Posterior cingulate gyrus (tissue), 11 donors: ENCODE data around the gene WDR20.
A peak's percentile ranks its signal among the peaks of the same experiment; 100 is the strongest.

ENCODE experiments used
- DNase-seq, 10 donors: peaks; one replicate each; pipeline versions ENCODE4 v3.0.0 to v3.0.0-alpha.2; 2020 to 2021; ENCODE audit warnings: mixed read lengths in 3 of 10
- intact Hi-C: fragments of 100-400 bp; cut with DNase I; formaldehyde crosslinking; loops from one replicate; pipeline ENCODE4 v1.15.1; 2023

The WDR20 gene

DNA sequence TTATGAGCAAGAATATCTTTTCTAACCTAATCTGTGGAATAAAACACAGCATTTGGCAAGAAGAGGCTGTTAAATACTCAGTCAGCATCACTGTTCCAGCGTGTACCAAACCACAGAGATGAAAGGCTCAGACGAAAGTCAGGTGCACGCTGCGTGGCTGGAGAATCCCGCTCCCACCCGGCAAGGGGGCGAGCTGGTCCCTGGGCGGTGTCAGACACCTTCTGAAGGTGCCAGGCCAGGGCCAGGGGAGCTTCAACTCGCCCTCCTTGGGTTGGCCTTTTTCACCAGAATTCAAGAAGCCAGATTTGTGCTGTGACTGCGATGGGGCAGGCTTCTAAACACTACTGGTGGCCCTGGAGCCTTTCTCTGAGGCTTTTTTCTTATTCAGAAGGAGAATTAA is 73.1 kb downstream of the WDR20 start:
- intact Hi-C loops: no loop called here
- DNase-seq: peak in 2 of 10 donors; percentile 72 to 73

- intact Hi-C loops: no loop called here
- DNase-seq: peak in 2 of 10 donors; percentile 29 to 69
These were observed 73.8 kb downstream of the WDR20 start for GRCh38 chr14:102213470-102213869.

GRCh38 chr14:102213984-102214658 is 74.4 kb downstream of the WDR20 start:
- intact Hi-C loops: no loop called here
- DNase-seq: peak in 1 of 10 donors; percentile 81

GRCh38 chr14:102215071-102215470 is 75.4 kb downstream of the WDR20 start:
- peak in 8 of 10 donors; percentile 41 to 92 (median 60) for DNase-seq
- intact Hi-C loops: loop anchor here (5.0 kb wide), 1 partner anchor 73 kb away; no protein-coding TSS in a partner anchor

- peak in 1 of 10 donors; percentile 83 for DNase-seq
- intact Hi-C loops: loop anchor here (5.0 kb wide), 1 partner anchor 73 kb away; no protein-coding TSS in a partner anchor
These were observed 76.0 kb downstream of the WDR20 start for GRCh38 chr14:102215576-102216250.

DNA sequence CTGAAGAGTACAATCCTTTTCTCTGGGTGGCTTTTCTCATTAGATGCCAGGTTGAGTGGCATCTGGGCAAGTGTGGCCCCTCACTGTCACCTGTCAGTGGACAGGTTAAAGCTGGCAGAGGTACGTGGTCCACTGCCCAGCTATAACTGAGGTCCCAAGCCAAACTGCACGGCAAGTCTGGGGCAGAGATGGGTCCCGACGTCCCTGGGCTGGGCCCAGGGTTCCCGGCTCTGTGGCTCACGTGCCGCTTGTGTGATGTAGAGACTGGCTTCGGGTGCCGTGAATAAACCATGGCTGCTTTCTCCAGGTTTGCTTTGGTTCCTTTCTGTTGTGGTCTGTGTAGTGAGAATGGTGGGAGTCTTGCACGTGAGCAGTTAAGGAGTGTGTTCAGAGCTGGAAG is 77.7 kb downstream of the WDR20 start:
- intact Hi-C loops: loop anchor here (5.0 kb wide), 1 partner anchor 75 kb away; no protein-coding TSS in a partner anchor
- DNase-seq: peak in 1 of 10 donors; percentile 49

GRCh38 chr14:102217987-102218421 is 78.3 kb downstream of the WDR20 start:
- DNase-seq: peak in 1 of 10 donors; percentile 72
- intact Hi-C loops: loop anchor here (5.0 kb wide), 1 partner anchor 76 kb away; no protein-coding TSS in a partner anchor

GRCh38 chr14:102218688-102219087 is 79.0 kb downstream of the WDR20 start:
- intact Hi-C loops: loop anchor here (5.0 kb wide), 1 partner anchor 76 kb away; no protein-coding TSS in a partner anchor
- peak in 2 of 10 donors; percentile 32 to 80 for DNase-seq

GRCh38 chr14:102219316-102219715 is 79.6 kb downstream of the WDR20 start:
- peak in 1 of 10 donors; percentile 74 for DNase-seq
- intact Hi-C loops: loop anchor here (5.0 kb wide), 1 partner anchor 77 kb away; no protein-coding TSS in a partner anchor

GRCh38 chr14:102220031-102220430 is 80.3 kb downstream of the WDR20 start:
- DNase-seq: no peak
- intact Hi-C loops: no loop called here

- intact Hi-C loops: no loop called here
- no peak for DNase-seq
These were observed 81.3 kb downstream of the WDR20 start for GRCh38 chr14:102221026-102221425.

DNA sequence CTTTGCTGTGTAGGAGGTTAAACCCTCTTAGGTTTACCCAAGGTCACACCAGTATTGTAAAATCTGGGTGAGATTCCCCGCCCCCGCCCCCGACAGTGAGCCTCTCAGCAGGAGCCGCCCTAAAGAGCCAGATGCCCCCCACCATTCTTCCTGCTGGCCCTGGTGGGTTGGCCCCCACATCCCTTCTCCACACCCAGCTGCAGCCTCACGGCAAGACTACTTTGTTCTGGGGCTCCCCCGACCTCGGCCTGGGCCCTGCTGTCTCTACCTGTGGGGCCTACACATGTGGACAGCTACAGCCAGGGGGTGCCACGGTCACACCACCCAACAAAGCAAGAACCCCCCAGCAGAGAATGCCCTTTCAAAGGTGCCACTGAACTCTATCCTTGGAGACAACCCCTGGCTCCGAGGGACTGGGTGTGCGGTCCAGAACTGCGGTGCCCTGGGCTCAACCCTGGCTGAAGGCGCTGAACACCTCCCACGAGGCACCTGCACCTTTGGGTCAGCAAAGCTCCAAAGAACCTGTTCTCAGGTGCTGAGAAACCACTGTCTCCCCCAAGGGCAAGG is 82.4 kb downstream of the WDR20 start:
- no peak for DNase-seq
- intact Hi-C loops: no loop called here

- DNase-seq: peak in 1 of 10 donors; percentile 52
- intact Hi-C loops: no loop called here
These were observed 83.1 kb downstream of the WDR20 start for GRCh38 chr14:102222751-102223150.

GRCh38 chr14:102223682-102224081 is 84.0 kb downstream of the WDR20 start:
- DNase-seq: no peak
- intact Hi-C loops: no loop called here

GRCh38 chr14:102225386-102225785 is 85.7 kb downstream of the WDR20 start:
- intact Hi-C loops: no loop called here
- no peak for DNase-seq

GRCh38 chr14:102225936-102226335 is 86.2 kb downstream of the WDR20 start:
- intact Hi-C loops: no loop called here
- no peak for DNase-seq

GRCh38 chr14:102226356-102227125 is 86.8 kb downstream of the WDR20 start:
- intact Hi-C loops: no loop called here
- DNase-seq: no peak

DNA sequence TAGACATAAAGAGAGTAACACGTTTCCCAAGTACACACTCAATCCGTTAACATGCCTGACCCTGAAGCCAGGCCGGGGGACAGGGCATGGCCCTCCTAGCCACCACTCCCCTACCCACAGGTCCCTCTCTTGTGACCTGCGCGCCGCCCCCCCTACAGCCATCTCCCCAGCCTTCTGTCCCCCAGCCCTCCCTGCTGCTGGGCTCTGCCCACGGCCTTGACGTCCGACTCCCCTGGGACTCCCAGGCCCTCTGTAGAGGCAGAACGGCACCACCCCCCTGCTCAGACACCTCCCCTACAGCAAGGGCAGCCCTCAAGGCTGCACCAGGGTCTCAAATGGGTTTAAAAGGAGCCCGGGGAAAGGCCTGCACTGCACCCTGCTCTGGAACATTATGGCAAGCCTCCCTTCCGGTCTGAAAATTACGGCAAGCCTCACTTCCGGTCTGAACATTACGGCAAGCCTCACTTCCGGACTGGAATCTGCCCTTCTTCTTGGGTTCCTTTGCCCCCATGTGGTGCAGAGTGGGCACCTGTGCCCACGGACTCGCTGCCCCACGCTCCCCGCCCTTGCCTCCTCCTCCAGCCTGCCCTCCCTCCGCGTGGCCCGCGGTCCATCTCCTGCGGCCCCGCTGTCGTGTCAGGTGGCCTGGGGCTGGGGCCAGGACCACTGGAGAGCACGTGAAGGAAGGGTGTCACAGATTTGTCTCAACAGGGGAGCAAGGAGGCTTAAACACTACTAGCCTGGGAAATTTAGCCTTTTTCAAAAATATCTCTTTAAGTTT is 87.7 kb downstream of the WDR20 start:
- intact Hi-C loops: no loop called here
- no peak for DNase-seq

DNA sequence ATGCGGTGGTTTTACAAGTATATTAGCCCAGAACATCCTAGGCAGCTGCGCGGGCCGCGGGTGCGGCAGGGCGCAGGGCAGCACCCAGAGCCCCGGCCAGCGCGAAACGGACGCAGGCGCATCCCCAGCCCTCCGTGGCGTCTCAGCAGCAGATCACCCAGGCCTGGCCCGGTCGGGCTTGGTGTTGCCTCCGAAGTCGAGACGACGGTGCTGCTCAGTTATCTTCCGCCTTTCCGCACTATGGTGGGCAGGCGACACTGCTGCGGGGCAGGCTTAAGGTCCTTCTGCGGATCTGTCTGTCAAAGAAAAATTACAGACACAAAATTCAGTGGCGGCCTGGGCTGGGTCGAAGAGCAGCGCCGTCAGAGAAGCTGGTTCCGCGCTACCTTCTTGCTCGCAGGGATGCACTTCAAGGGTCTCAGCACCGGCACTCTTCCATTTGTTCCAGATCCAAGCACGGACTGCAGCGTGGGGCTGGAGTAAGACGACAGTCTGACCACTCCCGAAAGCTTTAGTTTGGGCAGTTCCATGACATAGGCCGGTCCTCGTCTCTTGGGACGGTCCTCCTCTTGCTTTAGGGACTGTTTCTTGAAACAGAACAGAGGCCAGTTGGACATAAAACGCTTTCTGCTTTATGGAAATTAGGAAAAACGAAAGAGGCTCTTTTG is 89.5 kb downstream of the WDR20 start:
- intact Hi-C loops: no loop called here
- peak in 1 of 10 donors; percentile 73 for DNase-seq
